Measurements from ENCODE around the gene SMARCB1.

The SMARCB1 gene

DNA sequence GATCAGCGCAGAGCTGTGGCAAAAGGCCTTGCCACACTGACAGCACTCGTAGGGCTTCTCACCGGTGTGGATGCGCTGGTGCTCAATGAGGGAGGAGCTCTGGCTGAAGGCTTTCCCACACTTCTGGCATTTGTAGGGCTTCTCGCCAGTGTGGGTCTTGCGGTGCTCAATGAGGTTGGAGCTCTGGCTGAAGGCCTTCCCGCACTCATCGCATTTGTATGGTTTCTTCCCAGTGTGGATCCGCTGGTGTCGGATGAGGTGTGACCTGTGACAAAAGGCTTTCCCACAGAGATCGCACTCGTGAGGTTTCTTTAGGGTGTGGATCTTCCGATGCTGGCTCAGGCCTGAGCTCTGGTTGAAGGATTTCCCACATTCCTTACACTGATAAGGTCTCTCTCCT, 42.8 kb upstream of the SMARCB1 start:
- TF ChIP-seq, protein P1, sequence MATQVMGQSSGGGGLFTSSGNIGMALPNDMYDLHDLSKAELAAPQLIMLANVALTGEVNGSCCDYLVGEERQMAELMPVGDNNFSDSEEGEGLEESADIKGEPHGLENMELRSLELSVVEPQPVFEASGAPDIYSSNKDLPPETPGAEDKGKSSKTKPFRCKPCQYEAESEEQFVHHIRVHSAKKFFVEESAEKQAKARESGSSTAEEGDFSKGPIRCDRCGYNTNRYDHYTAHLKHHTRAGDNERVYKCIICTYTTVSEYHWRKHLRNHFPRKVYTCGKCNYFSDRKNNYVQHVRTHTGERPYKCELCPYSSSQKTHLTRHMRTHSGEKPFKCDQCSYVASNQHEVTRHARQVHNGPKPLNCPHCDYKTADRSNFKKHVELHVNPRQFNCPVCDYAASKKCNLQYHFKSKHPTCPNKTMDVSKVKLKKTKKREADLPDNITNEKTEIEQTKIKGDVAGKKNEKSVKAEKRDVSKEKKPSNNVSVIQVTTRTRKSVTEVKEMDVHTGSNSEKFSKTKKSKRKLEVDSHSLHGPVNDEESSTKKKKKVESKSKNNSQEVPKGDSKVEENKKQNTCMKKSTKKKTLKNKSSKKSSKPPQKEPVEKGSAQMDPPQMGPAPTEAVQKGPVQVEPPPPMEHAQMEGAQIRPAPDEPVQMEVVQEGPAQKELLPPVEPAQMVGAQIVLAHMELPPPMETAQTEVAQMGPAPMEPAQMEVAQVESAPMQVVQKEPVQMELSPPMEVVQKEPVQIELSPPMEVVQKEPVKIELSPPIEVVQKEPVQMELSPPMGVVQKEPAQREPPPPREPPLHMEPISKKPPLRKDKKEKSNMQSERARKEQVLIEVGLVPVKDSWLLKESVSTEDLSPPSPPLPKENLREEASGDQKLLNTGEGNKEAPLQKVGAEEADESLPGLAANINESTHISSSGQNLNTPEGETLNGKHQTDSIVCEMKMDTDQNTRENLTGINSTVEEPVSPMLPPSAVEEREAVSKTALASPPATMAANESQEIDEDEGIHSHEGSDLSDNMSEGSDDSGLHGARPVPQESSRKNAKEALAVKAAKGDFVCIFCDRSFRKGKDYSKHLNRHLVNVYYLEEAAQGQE (IDR thresholded peaks at IDR 0.05; ENCODE audit: insufficient read depth in 1 of 2, low read depth in 2 of 2, low read length in 2 of 2) = no peak
- TF ChIP-seq POLR2AphosphoS5 (IDR thresholded peaks at IDR 0.05; ENCODE audit: low read depth, low read length) = no peak
- no peak for TF ChIP-seq SIN3A (IDR thresholded peaks at IDR 0.05; ENCODE audit: borderline replicate concordance, insufficient read depth, low read length)
- TF ChIP-seq TAF1 (IDR thresholded peaks at IDR 0.05; ENCODE audit: borderline replicate concordance, insufficient read depth, low read length) = no peak
- TF ChIP-seq FOXP2 (optimal IDR thresholded peaks at IDR 0.05; ENCODE audit: borderline replicate concordance, extremely low read depth, extremely low read length, insufficient read depth) = no peak

DNA sequence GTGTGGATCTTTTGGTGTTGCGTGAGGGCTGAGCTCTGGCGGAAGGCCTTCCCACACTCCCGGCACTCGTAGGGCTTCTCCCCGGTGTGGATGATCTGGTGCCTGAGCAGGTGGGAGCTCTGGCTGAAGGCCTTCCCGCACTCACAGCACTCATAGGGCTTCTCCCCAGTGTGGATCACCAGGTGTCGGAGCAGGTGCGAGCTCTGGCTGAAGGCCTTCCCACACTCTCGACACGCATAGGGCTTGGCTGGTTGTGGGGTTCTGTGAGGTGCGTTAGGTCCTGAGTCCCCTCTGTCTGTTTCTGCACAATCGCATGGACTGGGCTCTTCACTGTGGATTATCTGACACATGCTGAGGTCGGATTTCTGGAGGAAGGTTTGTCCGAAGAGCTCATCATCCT, 42.3 kb upstream of the SMARCB1 start:
- TF ChIP-seq TAF1 (IDR thresholded peaks at IDR 0.05; ENCODE audit: borderline replicate concordance, insufficient read depth, low read length) = no peak
- TF ChIP-seq, protein P1 (IDR thresholded peaks at IDR 0.05; ENCODE audit: insufficient read depth in 1 of 2, low read depth in 2 of 2, low read length in 2 of 2) = no peak
- no peak for TF ChIP-seq SIN3A (IDR thresholded peaks at IDR 0.05; ENCODE audit: borderline replicate concordance, insufficient read depth, low read length)
- no peak for TF ChIP-seq POLR2AphosphoS5 (IDR thresholded peaks at IDR 0.05; ENCODE audit: low read depth, low read length)
- no peak for TF ChIP-seq FOXP2 (optimal IDR thresholded peaks at IDR 0.05; ENCODE audit: borderline replicate concordance, extremely low read depth, extremely low read length, insufficient read depth)

DNA sequence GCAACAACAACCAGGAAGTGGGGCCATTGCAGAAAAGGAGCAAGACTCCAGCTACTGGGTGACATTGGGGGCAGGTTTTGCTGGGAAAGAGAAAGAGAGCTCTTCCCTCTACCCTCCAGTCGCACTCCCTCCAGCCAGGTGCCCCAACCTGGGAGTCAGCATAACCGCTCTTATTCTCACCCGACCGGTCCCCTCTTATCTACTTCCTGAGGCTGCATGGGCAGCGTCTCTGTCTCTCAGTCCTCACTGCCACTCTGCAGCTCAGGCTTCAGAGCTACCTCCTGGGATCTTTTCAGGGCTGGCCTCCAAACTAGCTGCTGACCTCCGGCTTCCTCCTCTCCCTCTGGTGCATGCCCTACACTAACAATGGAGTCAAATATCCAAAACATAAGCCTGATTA, 41.0 kb upstream of the SMARCB1 start:
- TF ChIP-seq POLR2AphosphoS5 (IDR thresholded peaks at IDR 0.05; ENCODE audit: low read depth, low read length) = no peak

DNA sequence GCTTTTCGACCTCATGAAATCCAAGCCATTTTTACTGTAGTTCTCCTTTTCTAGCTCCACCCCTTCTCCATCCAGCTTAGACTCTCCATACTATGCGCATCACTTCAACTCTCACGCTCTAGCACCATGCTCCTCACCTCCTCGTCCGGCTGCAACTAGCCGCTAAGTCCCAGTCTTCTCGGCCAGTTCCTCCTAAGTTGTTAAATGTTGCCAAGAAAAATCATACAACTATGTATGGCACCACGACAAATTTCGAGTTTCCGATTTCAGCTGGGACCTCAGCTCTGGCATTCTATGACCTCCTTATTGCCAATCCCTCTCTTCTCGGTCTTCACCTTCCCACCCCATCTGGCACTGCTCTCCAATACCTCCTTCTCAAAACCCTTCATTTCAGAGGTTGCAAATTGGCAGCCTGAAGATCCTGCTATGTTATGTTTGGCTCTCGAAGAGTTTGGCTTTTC, 36.9 kb upstream of the SMARCB1 start:
- TF ChIP-seq FOXP2 (optimal IDR thresholded peaks at IDR 0.05; ENCODE audit: borderline replicate concordance, extremely low read depth, extremely low read length, insufficient read depth) = no peak
- no peak for TF ChIP-seq POLR2AphosphoS5 (IDR thresholded peaks at IDR 0.05; ENCODE audit: low read depth, low read length)
- TF ChIP-seq TAF1 (IDR thresholded peaks at IDR 0.05; ENCODE audit: borderline replicate concordance, insufficient read depth, low read length) = no peak
- TF ChIP-seq, protein P1 (IDR thresholded peaks at IDR 0.05; ENCODE audit: insufficient read depth in 1 of 2, low read depth in 2 of 2, low read length in 2 of 2) = no peak
- TF ChIP-seq SIN3A (IDR thresholded peaks at IDR 0.05; ENCODE audit: borderline replicate concordance, insufficient read depth, low read length) = no peak

DNA sequence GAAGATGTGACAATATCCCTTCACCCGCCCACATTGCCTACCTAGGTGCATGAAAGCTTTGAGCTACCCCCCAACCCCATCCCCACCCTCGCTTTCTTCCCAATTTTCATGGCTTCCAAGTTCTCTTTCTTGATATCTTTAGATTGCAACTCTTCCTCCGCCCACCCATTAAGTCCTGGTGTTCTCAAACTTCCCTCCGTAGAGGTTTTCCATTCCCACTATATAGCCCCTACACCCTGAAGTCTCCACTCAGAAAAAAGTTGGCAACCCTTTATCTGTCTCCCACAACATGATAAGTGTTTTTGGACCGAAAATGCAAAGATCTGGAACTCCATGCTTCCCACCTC, 36.4 kb upstream of the SMARCB1 start:
- TF ChIP-seq, protein P1 (IDR thresholded peaks at IDR 0.05; ENCODE audit: insufficient read depth in 1 of 2, low read depth in 2 of 2, low read length in 2 of 2) = no peak
- TF ChIP-seq POLR2AphosphoS5 (IDR thresholded peaks at IDR 0.05; ENCODE audit: low read depth, low read length) (no peak), TAF1 (IDR thresholded peaks at IDR 0.05; ENCODE audit: borderline replicate concordance, insufficient read depth, low read length) (no peak), FOXP2 (optimal IDR thresholded peaks at IDR 0.05; ENCODE audit: borderline replicate concordance, extremely low read depth, extremely low read length, insufficient read depth) (no peak), SIN3A (IDR thresholded peaks at IDR 0.05; ENCODE audit: borderline replicate concordance, insufficient read depth, low read length) (no peak)

All from PFSK-1 (cell line).